LNCaP clone FGC (cell line): ENCODE data around the gene GJA3.

Experiments used
- DNase-seq: peaks from one replicate; pipeline ENCODE4 v3.0.0-alpha.2; 2011; ENCODE audit warnings: low read depth
- H3K4me3 ChIP-seq: 2 replicates; pipeline ENCODE4 v1.5.1; 2011; ENCODE audit warnings: mild to moderate bottlenecking, low read depth, low read length, control low read depth
- CTCF ChIP-seq: IDR thresholded peaks from 2 replicates; pipeline ENCODE4 v1.5.1; 2012; ENCODE audit warnings: mild to moderate bottlenecking; ENCODE audit not compliant: control insufficient read depth, insufficient read depth; ENCODE audit errors: extremely low read depth

Gene GJA3

GRCh38 chr13:20093951-20094350 is 66.9 kb downstream of the GJA3 start:
- no peak for DNase-seq
- no peak for TF ChIP-seq CTCF
- H3K4me3 ChIP-seq, result no peak overlapping the region

GRCh38 chr13:20090349-20090748 is 70.5 kb downstream of the GJA3 start:
- peak; percentile 24; the same call in 1 of the 2 replicates for TF ChIP-seq CTCF
- no peak for DNase-seq
- H3K4me3 ChIP-seq, result no peak overlapping the region
